ENCODE measurements around the gene KIAA1328. TPM values are rescaled to one million over a fixed set of nuclear protein-coding genes. Genes with fewer than 3 reads are reported as not detected.

KIAA1328 gene
- total RNA-seq, 3 donors from 2014 or later = 6.0 to 9.8 (median 7.4) TPM

DNA sequence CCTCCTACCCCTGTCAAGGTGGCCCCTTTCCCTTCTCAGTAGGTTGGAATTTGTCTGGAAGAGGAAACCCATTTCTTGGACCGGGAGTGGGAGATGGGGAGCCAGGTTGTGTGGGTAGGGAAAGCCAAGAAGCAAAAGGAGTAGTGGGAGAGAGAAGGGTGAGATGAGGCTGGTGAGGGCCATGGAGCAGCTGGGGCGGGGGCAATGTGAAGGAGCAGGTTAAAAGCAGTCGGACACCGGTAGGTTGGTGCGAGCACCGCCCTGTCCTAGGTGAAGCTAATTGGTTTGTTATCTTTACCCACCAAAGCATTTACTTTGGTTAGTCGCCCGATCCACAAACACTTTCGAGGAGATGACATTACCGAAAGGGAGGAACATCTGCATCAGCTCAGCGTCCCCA lies 429.9 kb downstream of the KIAA1328 start:
- Histone ChIP-seq H3K36me3 (ENCODE audit: low read depth) (no peaks in the 10 kb centered on the region), H3K4me3 (no peak overlapping the region), H3K9me3 (no peaks in the 10 kb centered on the region), H3K4me1 (ENCODE audit: low read depth) (peaks cover 7% of the 10 kb centered on the region)
- ATAC-seq (no peak), DNase-seq (no peak)
- intact Hi-C loops (cut with DNase I, micrococcal nuclease) = no loop called here
- TF ChIP-seq, protein P1, sequence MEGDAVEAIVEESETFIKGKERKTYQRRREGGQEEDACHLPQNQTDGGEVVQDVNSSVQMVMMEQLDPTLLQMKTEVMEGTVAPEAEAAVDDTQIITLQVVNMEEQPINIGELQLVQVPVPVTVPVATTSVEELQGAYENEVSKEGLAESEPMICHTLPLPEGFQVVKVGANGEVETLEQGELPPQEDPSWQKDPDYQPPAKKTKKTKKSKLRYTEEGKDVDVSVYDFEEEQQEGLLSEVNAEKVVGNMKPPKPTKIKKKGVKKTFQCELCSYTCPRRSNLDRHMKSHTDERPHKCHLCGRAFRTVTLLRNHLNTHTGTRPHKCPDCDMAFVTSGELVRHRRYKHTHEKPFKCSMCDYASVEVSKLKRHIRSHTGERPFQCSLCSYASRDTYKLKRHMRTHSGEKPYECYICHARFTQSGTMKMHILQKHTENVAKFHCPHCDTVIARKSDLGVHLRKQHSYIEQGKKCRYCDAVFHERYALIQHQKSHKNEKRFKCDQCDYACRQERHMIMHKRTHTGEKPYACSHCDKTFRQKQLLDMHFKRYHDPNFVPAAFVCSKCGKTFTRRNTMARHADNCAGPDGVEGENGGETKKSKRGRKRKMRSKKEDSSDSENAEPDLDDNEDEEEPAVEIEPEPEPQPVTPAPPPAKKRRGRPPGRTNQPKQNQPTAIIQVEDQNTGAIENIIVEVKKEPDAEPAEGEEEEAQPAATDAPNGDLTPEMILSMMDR (IDR thresholded peaks at IDR 0.05) = no peak

DNA sequence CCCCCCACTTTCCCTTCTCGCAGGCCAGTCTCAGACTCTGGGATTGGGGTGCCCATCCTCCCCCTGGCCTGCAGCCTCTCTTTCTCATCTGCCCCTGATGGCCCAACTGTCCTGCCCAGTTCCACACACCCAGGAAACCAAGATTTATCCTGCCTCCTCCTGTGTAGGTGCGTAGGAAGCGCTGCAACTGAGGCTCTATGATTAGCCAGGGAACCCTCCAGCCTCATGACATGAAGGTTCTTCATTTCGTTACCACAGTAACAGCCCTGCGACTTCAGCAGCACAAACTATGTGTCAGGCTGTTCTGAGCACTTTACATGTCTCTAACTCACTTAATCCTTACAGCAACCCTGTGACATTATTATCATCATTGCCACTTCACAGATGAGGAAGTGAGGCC lies 430.8 kb downstream of the KIAA1328 start:
- DNase-seq (no peak), ATAC-seq (no peak)
- Histone ChIP-seq H3K4me1 (ENCODE audit: low read depth) (peaks cover 1% of the 10 kb centered on the region), H3K36me3 (ENCODE audit: low read depth) (no peaks in the 10 kb centered on the region), H3K4me3 (no peak overlapping the region), H3K9me3 (no peaks in the 10 kb centered on the region)
- TF ChIP-seq, protein P1 (IDR thresholded peaks at IDR 0.05) = no peak
- intact Hi-C loops (cut with DNase I, micrococcal nuclease) = no loop called here

DNA sequence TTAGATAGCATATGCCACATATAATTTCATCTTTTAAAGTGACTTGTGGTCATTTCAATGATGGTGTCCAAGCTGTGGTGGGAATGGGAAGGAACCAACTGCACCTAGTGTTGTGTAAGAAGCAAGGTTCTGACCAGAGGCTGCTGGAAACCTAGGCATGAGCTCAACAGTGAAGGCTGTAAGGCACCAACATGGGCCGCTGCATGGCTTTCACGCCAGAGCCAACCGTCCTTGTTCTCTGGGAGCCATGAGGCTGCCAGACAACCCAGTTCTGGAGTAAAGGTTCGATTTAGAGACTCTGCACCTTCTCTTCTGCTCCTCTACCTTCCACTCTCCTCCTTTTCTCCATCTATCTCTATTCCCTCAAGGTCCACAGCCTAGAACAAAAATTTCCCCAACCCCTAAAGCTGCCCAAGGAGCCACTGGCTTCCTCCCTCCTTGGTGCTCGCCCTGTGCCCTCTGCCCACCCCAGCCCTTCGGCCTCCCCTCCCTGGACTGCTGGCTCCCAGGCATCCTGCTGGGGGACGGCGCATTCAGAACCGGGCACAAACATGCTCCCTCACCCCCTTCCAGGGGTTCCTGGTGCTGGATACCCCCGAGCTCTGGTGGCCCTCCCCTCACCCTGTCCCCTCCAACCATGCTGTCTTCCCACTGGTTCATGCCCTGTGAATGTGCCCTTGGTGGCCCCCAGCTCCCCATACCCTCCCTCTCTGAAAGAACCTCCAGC lies 431.6 kb downstream of the KIAA1328 start:
- Histone ChIP-seq H3K4me3 (no peak overlapping the region), H3K4me1 (ENCODE audit: low read depth) (no peaks in the 10 kb centered on the region), H3K36me3 (ENCODE audit: low read depth) (no peaks in the 10 kb centered on the region), H3K9me3 (no peaks in the 10 kb centered on the region)
- TF ChIP-seq, protein P1 (IDR thresholded peaks at IDR 0.05) = no peak
- ATAC-seq (no peak), DNase-seq (no peak)
- intact Hi-C loops (cut with DNase I, micrococcal nuclease) = no loop called here

DNA sequence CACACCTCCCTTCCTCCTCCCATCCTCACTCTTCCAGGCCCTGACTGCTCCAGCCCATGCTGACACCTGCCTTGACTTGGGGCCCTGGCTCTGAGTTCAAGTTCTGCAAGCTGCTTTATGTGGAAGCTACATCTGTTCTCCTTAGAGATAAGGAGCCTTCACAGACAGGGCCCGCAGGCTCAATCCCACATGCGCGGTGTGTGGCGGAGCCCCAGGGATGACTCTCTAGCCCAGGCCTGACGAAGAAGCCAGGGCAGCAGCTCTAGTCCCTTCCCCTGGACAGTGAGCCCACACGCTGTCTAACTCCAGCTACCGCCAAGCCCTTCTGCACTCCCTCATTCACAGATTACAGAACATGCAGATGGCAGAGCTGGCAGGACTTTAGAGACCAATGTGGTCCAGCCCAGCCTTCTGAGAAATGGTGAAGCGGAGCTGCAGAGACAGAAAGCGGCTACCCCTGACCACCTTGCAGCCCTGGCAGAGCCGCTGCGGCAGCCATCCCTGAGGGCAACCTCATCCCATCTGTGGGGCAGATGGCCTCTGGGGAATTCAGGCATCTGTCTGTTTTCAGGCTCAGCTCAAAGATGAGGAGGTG lies 432.4 kb downstream of the KIAA1328 start:
- ATAC-seq (no peak), DNase-seq (no peak)
- Histone ChIP-seq H3K9me3 (no peaks in the 10 kb centered on the region), H3K4me3 (no peak overlapping the region), H3K4me1 (ENCODE audit: low read depth) (no peaks in the 10 kb centered on the region), H3K36me3 (ENCODE audit: low read depth) (no peaks in the 10 kb centered on the region)
- intact Hi-C loops (cut with DNase I, micrococcal nuclease) = no loop called here
- TF ChIP-seq, protein P1 (IDR thresholded peaks at IDR 0.05) = no peak

DNA sequence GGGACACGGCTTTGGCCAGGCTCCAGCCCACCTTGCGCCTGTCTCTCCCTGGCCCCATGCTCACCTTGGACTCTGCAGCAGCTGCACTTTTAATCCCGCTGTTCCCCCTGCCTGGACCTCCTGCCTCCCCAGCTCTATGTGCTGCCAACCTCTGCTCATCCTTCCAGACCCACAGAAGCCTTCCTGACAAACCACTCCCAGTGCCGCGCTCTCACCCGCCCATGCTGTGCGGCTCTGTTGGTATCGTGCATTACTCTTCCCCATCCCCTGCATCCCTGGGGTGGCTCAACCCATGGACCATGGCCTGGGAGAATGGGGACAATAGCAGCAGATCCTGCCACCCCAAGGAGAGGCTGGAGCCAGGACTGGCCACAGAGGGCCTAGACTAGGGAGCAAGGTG lies 433.1 kb downstream of the KIAA1328 start:
- ATAC-seq (no peak), DNase-seq (no peak)
- Histone ChIP-seq H3K4me3 (no peak overlapping the region), H3K4me1 (ENCODE audit: low read depth) (no peaks in the 10 kb centered on the region), H3K9me3 (no peaks in the 10 kb centered on the region), H3K36me3 (ENCODE audit: low read depth) (no peaks in the 10 kb centered on the region)
- intact Hi-C loops (cut with DNase I, micrococcal nuclease) = no loop called here
- TF ChIP-seq, protein P1 (IDR thresholded peaks at IDR 0.05) = no peak

Data from mucosa of descending colon (tissue), 3 donors.